NCI-H748 (cell line): Measurements from ENCODE around the gene HOXD12.
A peak's percentile ranks its signal among the peaks of the same experiment; 100 is the strongest.

Experiments used
- DNase-seq: peaks from one replicate; lab custom pipeline; 2025; ENCODE audit not compliant: unreplicated experiment; lab: John Stamatoyannopoulos, UW

The HOXD12 gene

GRCh38 chr2:176118601-176119339, 19.2 kb downstream of the HOXD12 start:
- peak; percentile 43 for DNase-seq

DNA sequence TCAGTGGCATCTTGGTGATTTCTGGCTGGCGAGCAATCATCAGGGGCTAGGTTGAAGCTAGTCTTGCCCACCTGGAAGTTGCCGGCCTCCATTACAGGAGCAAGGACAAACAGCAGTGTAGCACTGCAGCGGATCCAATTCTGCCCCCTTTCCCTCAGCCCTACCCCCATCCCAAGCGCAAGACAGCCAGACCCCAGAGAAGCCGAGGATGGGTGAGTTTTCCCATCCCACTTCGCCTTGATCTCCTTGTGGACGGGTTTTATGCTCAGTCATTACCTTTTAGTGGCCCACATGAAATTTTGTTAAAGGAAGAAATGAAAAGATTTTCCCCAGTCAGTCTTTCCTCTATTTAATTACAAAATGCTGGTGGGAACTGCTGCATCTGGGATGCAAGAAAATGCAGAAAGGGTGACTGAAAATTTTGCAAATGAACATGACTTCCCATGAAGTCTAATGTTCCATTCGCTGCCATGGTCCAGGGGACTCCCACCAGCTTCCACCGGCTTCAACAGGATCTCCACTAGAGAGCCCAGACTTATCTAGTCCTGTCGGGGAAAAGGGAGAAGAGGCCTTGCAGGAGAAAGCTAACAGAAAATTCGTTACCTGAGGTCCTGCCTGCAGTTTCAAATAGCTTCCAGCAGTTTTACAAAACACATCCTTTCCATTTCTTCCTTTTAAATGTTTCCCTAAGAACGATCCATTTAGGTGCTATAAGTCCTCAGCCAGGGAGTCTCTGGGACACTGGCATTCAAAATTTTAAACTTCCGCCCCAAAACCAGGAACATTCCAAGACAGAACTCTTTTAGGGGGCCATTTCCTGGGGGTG, 21.0 kb downstream of the HOXD12 start:
- no peak for DNase-seq

- no peak for DNase-seq
Observed at GRCh38 chr2:176121190-176122051, 21.8 kb downstream of the HOXD12 start.

- DNase-seq: no peak
Observed at GRCh38 chr2:176122052-176122682, 22.6 kb downstream of the HOXD12 start.

DNA sequence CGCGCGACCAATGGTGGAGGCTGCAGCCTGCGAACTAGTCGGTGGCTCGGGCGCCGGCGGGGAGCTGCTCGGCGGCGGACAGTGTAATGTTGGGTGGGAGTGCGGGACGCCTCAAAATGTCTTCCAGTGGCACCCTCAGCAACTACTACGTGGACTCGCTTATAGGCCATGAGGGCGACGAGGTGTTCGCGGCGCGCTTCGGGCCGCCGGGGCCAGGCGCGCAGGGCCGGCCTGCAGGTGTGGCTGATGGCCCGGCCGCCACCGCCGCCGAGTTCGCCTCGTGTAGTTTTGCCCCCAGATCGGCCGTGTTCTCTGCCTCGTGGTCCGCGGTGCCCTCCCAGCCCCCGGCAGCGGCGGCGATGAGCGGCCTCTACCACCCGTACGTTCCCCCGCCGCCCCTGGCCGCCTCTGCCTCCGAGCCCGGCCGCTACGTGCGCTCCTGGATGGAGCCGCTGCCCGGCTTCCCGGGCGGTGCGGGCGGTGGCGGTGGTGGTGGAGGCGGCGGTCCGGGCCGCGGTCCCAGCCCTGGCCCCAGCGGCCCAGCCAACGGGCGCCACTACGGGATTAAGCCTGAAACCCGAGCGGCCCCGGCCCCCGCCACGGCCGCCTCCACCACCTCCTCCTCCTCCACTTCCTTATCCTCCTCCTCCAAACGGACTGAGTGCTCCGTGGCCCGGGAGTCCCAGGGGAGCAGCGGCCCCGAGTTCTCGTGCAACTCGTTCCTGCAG, 23.3 kb downstream of the HOXD12 start, which contains the start of gene HOXD9:
Gene HOXD9 (plus strand): TSS at position 37 of the 728 bp plus-strand sequence. CDS start 50 bp downstream, at position 87.
- DNase-seq: no peak

- DNase-seq: no peak
Observed at GRCh38 chr2:176123411-176124109, 24.0 kb downstream of the HOXD12 start.

- no peak for DNase-seq
Observed at GRCh38 chr2:176124110-176124946, 24.7 kb downstream of the HOXD12 start.

GRCh38 chr2:176124947-176125771, 25.6 kb downstream of the HOXD12 start:
- no peak for DNase-seq

DNA sequence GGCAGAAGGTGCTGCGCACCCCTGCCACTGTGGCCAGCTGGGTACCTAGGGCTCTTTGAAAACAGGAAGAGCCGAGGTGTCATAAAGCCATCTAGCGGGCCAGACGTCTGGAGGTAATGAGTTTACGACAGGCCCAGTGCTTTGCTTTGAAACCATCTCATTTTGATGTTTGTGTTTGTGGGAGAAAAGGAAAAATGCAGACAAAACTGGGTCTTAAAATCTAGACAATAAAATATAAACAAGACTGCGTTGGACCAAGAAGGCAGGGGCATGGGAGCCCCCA, 26.1 kb downstream of the HOXD12 start:
- peak; percentile 33 for DNase-seq

- peak; percentile 78 for DNase-seq
Observed at GRCh38 chr2:176126929-176127773, 27.6 kb downstream of the HOXD12 start.

- DNase-seq: no peak
Observed at GRCh38 chr2:176127774-176128072, 28.1 kb downstream of the HOXD12 start.

DNA sequence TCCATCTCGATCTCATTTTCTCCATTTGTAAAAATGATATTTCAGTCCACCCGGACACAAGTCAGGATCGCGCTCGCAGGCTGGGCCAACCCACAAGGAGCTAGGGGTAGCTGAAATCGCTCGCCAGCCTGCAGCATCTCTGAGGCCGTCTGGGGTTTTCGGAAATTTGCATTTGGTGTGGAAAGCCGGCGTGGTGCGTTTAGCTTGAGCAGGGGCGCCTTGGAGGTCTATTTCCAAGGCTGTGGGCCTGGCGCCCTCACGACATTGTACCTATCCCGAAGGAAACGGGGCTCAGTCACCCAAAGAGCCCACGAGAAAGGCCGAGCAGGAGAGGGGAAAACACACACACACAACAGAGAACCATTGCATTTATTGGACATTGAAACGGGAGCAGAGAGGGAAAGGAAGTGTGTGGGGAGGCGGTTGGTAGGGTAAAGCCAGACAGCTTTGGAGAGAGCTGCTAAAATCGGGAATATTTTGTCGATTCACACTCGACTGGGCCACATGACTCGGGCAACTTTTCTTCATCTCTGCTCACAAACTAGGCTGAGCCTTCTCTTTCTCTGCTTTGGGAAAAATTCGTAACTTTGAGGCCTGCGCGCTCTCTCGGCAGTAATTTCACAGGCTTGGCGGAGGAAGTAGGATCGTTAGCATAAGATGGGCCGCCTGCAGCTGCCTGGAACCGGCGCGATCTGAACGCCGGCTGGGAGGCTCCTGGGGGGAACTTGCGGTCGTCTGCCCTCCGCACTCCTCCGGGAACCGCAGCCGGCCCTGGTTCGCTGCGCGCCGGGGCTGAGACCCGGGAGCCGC, 28.8 kb downstream of the HOXD12 start:
- DNase-seq: peak; percentile 82

DNA sequence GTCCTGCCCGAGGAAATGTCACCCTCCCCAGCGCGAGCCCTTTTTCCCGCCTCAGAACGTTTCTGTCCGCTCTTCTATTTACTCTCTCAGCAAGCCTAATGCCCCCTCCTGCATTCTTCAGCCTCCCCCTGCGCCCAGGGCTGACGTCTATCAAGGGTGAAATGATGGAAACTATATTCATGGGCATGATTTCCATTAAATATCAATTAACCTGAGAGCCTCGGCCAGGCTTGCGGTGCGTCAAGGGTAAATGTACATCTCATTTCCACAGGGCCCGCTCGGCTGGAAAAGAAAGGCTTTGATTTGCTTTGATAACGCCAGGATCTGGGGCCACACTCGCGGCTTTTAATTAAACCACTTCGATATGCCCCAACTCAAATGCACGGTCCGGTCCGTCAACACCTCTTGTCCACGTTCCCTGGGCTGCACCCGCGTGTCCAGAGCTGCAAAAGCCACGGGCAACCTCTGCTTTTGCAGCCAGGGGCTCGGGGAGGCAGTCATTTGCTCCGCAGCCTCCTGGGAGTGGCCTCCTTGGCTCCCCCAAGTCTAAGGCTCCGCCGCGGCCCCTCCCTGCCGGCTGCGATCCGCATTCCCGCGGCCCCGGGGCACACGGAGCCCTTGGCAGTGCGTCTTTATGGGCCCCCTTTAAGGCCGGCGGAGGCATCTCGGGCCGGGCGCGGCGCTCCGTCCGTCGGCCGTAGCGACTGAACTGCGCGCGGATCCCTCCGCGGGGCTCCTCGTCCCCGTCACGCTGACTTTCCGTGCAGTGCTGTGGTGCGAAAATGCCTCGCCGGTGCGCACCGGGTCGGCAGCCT, 29.6 kb downstream of the HOXD12 start, which contains the start of gene HOXD8:
Gene HOXD8 (plus strand): TSS at position 724 of the 815 bp plus-strand sequence. CDS start 662 bp downstream, outside the sequence.
- peak; percentile 98 for DNase-seq

- DNase-seq: peak; percentile 92
Observed at GRCh38 chr2:176129813-176130146, 30.2 kb downstream of the HOXD12 start.

- peak; percentile 92 for DNase-seq
Observed at GRCh38 chr2:176130147-176130956, 30.8 kb downstream of the HOXD12 start.
